GM19193 (cell line): ENCODE data around the gene DPYSL3.

ENCODE experiments used
- POLR2A ChIP-seq: IDR thresholded peaks from 4 replicates; pipeline ENCODE4 v1.6.1; 2011; ENCODE audit not compliant: insufficient read depth, insufficient read length; ENCODE audit errors: extremely low read depth

Gene DPYSL3

GRCh38 chr5:147466360-147466980, 43.4 kb downstream of the DPYSL3 start:
- no peak for TF ChIP-seq POLR2A

- TF ChIP-seq POLR2A: no peak
These were observed 44.1 kb downstream of the DPYSL3 start for GRCh38 chr5:147465747-147466146.

- TF ChIP-seq POLR2A: no peak
These were observed 45.7 kb downstream of the DPYSL3 start for GRCh38 chr5:147464211-147464610.

- TF ChIP-seq POLR2A: no peak
These were observed 48.0 kb downstream of the DPYSL3 start for GRCh38 chr5:147461915-147462314.

GRCh38 chr5:147460380-147460779, 49.5 kb downstream of the DPYSL3 start:
- no peak for TF ChIP-seq POLR2A

- TF ChIP-seq POLR2A: no peak
These were observed 51.3 kb downstream of the DPYSL3 start for GRCh38 chr5:147458581-147458980.

- TF ChIP-seq POLR2A: no peak
These were observed 53.9 kb downstream of the DPYSL3 start for GRCh38 chr5:147455822-147456450.

- TF ChIP-seq POLR2A: no peak
These were observed 54.7 kb downstream of the DPYSL3 start for GRCh38 chr5:147454996-147455677.

GRCh38 chr5:147453875-147454814, 55.7 kb downstream of the DPYSL3 start:
- no peak for TF ChIP-seq POLR2A

- TF ChIP-seq POLR2A: no peak
These were observed 57.6 kb downstream of the DPYSL3 start for GRCh38 chr5:147452165-147452811.

GRCh38 chr5:147451193-147451592, 58.7 kb downstream of the DPYSL3 start:
- no peak for TF ChIP-seq POLR2A

- TF ChIP-seq POLR2A: no peak
These were observed 59.3 kb downstream of the DPYSL3 start for GRCh38 chr5:147450606-147451005.

GRCh38 chr5:147448766-147449165, 61.1 kb downstream of the DPYSL3 start:
- TF ChIP-seq POLR2A: no peak

GRCh38 chr5:147446523-147446922, 63.3 kb downstream of the DPYSL3 start:
- TF ChIP-seq POLR2A: no peak
